ENCODE measurements around the gene VTI1A. TPM values are rescaled to one million over a fixed set of nuclear protein-coding genes. Genes with fewer than 3 reads are reported as not detected.

Gene VTI1A
- total RNA-seq, 1 donor = 37.1 TPM

DNA sequence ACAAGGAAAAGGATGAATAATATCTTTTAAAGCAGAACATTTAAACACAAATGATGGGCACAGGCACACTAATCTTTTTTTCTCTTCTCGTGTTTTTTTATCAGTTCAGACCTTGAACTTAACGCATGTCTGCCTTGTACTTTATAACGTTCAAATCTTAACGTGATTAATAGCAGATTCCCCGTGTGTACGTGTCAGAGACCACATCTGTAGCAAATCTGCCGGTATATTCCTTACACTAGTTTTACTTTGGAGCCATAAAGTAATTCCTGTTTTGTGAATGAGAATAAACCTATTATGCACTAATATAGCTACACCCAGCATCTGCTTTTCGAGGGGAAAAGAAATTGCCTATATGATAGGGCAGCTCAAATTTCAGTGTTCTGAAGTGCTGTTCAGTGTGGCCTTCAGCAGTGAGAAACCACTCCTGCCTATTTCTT, 337.0 kb downstream of the VTI1A start:
- no peak overlapping the region for H3K4me3 ChIP-seq (ENCODE audit: low read depth, low read length)
- no peak for DNase-seq (ENCODE audit: low read depth)
- TF ChIP-seq CTCF (IDR thresholded peaks at IDR 0.05; ENCODE audit: insufficient read depth, low read depth, low read length) = no peak

GRCh38 chr10:112785089-112785488, 338.1 kb downstream of the VTI1A start:
- no peak for TF ChIP-seq CTCF (IDR thresholded peaks at IDR 0.05; ENCODE audit: insufficient read depth, low read depth, low read length)
- no peak for DNase-seq (ENCODE audit: low read depth)
- H3K4me3 ChIP-seq (ENCODE audit: low read depth, low read length) = no peak overlapping the region

DNA sequence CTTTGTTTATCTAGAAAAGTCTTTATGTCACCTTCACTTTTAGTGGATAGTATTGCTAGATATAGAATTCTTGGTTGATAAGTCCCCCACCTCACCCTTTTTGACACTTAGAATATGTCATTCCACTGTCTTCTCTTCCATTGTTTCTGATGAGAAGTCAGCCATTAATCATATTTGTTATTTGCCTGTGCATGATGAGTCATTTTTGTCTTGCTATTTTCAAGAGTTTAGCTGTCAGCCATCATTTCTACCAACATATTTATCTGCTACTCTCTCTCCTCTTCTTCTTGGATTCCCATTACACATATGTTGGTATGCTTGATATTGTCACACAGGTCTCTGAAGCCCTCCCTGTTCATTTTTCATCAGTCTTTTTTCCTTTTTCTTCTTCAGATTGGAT, 342.2 kb downstream of the VTI1A start:
- DNase-seq (ENCODE audit: low read depth) = no peak
- no peak overlapping the region for H3K4me3 ChIP-seq (ENCODE audit: low read depth, low read length)
- no peak for TF ChIP-seq CTCF (IDR thresholded peaks at IDR 0.05; ENCODE audit: insufficient read depth, low read depth, low read length)

- DNase-seq (ENCODE audit: low read depth) = peak; percentile 71
- no peak for TF ChIP-seq CTCF (IDR thresholded peaks at IDR 0.05; ENCODE audit: insufficient read depth, low read depth, low read length)
- no peak overlapping the region for H3K4me3 ChIP-seq (ENCODE audit: low read depth, low read length)
These were observed 343.0 kb downstream of the VTI1A start for GRCh38 chr10:112790030-112790429.

DNA sequence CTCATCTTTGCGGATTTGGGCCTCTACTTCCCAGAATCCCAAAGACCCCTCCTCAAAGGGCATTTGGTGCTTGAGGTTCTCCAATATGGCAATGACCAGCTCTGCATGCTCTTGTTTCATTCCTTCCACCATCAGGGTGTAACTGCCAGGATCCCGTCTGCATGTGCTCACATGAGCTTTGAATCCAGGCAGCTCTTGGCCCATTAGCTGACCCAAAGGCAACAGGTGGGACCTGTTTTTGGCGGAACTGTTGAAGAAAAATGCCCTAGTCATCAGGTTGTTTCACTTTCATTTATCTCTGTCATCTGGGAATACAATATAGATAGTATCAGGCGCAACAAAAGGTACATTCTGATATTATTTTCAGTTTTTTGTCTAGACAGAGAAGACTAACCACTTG, 343.9 kb downstream of the VTI1A start:
- no peak for TF ChIP-seq CTCF (IDR thresholded peaks at IDR 0.05; ENCODE audit: insufficient read depth, low read depth, low read length)
- no peak for DNase-seq (ENCODE audit: low read depth)
- no peak overlapping the region for H3K4me3 ChIP-seq (ENCODE audit: low read depth, low read length)

- no peak for TF ChIP-seq CTCF (IDR thresholded peaks at IDR 0.05; ENCODE audit: insufficient read depth, low read depth, low read length)
- DNase-seq (ENCODE audit: low read depth) = no peak
- H3K4me3 ChIP-seq (ENCODE audit: low read depth, low read length) = no peak overlapping the region
These were observed 344.4 kb downstream of the VTI1A start for GRCh38 chr10:112791447-112791846.

GRCh38 chr10:112792487-112793201, 345.6 kb downstream of the VTI1A start:
- peak; percentile 80 for DNase-seq (ENCODE audit: low read depth)
- TF ChIP-seq CTCF (IDR thresholded peaks at IDR 0.05; ENCODE audit: insufficient read depth, low read depth, low read length) = no peak
- H3K4me3 ChIP-seq (ENCODE audit: low read depth, low read length) = peak overlapping the region; percentile 15
